Measurements from ENCODE around the gene ABHD14A. TPM values are rescaled to one million over a fixed set of nuclear protein-coding genes. Genes with fewer than 3 reads are reported as not detected.
A peak's percentile ranks its signal among the peaks of the same experiment; 100 is the strongest.

The ABHD14A gene
- total RNA-seq, 6 experiments from 2014 or later: 10.5 to 13.2 (median 11.0) TPM

- DNase-seq: no peak
- no peaks in the 10 kb centered on the region for H3K36me3 Mint-ChIP-seq (ENCODE audit: low read depth)
- no peaks in the 10 kb centered on the region for H3K9me3 Mint-ChIP-seq
- no peak for TF ChIP-seq CTCF (IDR thresholded peaks at IDR 0.05)
- no peak overlapping the region for H3K4me3 Mint-ChIP-seq
- H3K4me1 Mint-ChIP-seq (ENCODE audit: low read depth): peaks cover 6% of the 10 kb centered on the region; the same call in 1 of the 2 replicates
- H3K27ac Mint-ChIP-seq: no peak overlapping the region
- H3K27me3 Mint-ChIP-seq (ENCODE audit: insufficient read depth): peaks cover 3% of the 10 kb centered on the region
These were observed 39.1 kb downstream of the ABHD14A start for GRCh38 chr3:52013802-52014598.

GRCh38 chr3:52014613-52015012 lies 39.7 kb downstream of the ABHD14A start:
- Mint-ChIP-seq H3K36me3 (ENCODE audit: low read depth) (no peaks in the 10 kb centered on the region), H3K27me3 (ENCODE audit: insufficient read depth) (peaks cover 3% of the 10 kb centered on the region), H3K27ac (no peak overlapping the region), H3K4me3 (no peak overlapping the region), H3K4me1 (ENCODE audit: low read depth) (peaks cover 6% of the 10 kb centered on the region; the same call in 1 of the 2 replicates), H3K9me3 (no peaks in the 10 kb centered on the region)
- DNase-seq: no peak
- TF ChIP-seq CTCF (IDR thresholded peaks at IDR 0.05): peak; percentile 65

- Mint-ChIP-seq H3K27ac (no peak overlapping the region), H3K27me3 (ENCODE audit: insufficient read depth) (0 out of 2 replicates have a peak, but pooled peaks cover 1% of the 10 kb centered on the region), H3K9me3 (no peaks in the 10 kb centered on the region), H3K36me3 (ENCODE audit: low read depth) (no peaks in the 10 kb centered on the region), H3K4me3 (no peak overlapping the region), H3K4me1 (ENCODE audit: low read depth) (peaks cover 6% of the 10 kb centered on the region; the same call in 1 of the 2 replicates)
- no peak for DNase-seq
- no peak for TF ChIP-seq CTCF (IDR thresholded peaks at IDR 0.05)
These were observed 40.8 kb downstream of the ABHD14A start for GRCh38 chr3:52015438-52016228.

GRCh38 chr3:52017586-52017985 lies 42.7 kb downstream of the ABHD14A start:
- no peak overlapping the region for H3K4me3 Mint-ChIP-seq
- H3K4me1 Mint-ChIP-seq (ENCODE audit: low read depth): peaks cover 19% of the 10 kb centered on the region
- no peaks in the 10 kb centered on the region for H3K36me3 Mint-ChIP-seq (ENCODE audit: low read depth)
- 0 out of 2 replicates have a peak, but pooled peaks cover 1% of the 10 kb centered on the region for H3K27me3 Mint-ChIP-seq (ENCODE audit: insufficient read depth)
- no peak for DNase-seq
- TF ChIP-seq CTCF (IDR thresholded peaks at IDR 0.05): no peak
- no peak overlapping the region for H3K27ac Mint-ChIP-seq
- no peaks in the 10 kb centered on the region for H3K9me3 Mint-ChIP-seq

- no peak for TF ChIP-seq CTCF (IDR thresholded peaks at IDR 0.05)
- no peak overlapping the region for H3K4me3 Mint-ChIP-seq
- no peak for DNase-seq
- no peaks in the 10 kb centered on the region for H3K36me3 Mint-ChIP-seq (ENCODE audit: low read depth)
- H3K27me3 Mint-ChIP-seq (ENCODE audit: insufficient read depth): 0 out of 2 replicates have a peak, but pooled peaks cover 1% of the 10 kb centered on the region
- no peak overlapping the region for H3K27ac Mint-ChIP-seq
- peaks cover 27% of the 10 kb centered on the region for H3K4me1 Mint-ChIP-seq (ENCODE audit: low read depth)
- H3K9me3 Mint-ChIP-seq: no peaks in the 10 kb centered on the region
These were observed 43.6 kb downstream of the ABHD14A start for GRCh38 chr3:52018319-52019000.

Measured in HFFc6 (cell line).